ENCODE results near the gene MAEL. TPM values are rescaled to one million over a fixed set of nuclear protein-coding genes. Genes with fewer than 3 reads are reported as not detected.

Gene MAEL
- total RNA-seq, 1 experiment from 2014 or later: not detected

GRCh38 chr1:167013108-167013929 is 24.2 kb downstream of the MAEL start:
- Mint-ChIP-seq H3K9me3 (no peaks in the 10 kb centered on the region), H3K27ac (no peak overlapping the region), H3K36me3 (ENCODE audit: insufficient read depth in 1 of 3, low read depth in 3 of 3) (no peaks in the 10 kb centered on the region), H3K27me3 (ENCODE audit: low read depth) (no peaks in the 10 kb centered on the region; the same call in 1 of the 2 replicates), H3K4me3 (no peak overlapping the region), H3K4me1 (peaks cover 6 to 12% of the 10 kb centered on the region in 2 experiments; a peak in 3 of 4 replicates)
- no peak overlapping the region for H2BK15ac ChIP-seq (ENCODE audit: low read depth, low read length)
- H4K20me1 ChIP-seq (ENCODE audit: control insufficient read depth, insufficient read depth, insufficient read length): no peaks in the 10 kb centered on the region
- H3K27ac ChIP-seq (ENCODE audit: insufficient read length, low read depth, low read length): no peak overlapping the region
- no peak overlapping the region for H3K9ac ChIP-seq (ENCODE audit: extremely low read depth, insufficient read length, low read length)
- no peak overlapping the region for H4K8ac ChIP-seq (replicated peaks; ENCODE audit: insufficient read length, low read depth, low read length)
- no peak overlapping the region for H2AK5ac ChIP-seq (ENCODE audit: insufficient read length, low read length)
- H3T11ph ChIP-seq (ENCODE audit: low read length): no peak overlapping the region
- H3K27me3 ChIP-seq (ENCODE audit: insufficient read depth, low read length): no peaks in the 10 kb centered on the region
- no peak overlapping the region for H4K5ac ChIP-seq (ENCODE audit: insufficient read length, low read depth, low read length)
- H4K91ac ChIP-seq (ENCODE audit: insufficient read length, low read depth, low read length): no peak overlapping the region
- H2BK5ac ChIP-seq (ENCODE audit: insufficient read length, low read length): no peak overlapping the region
- TF ChIP-seq CTCF (conservative IDR thresholded peaks at IDR 0.05): no peak
- no peak overlapping the region for H3K14ac ChIP-seq (ENCODE audit: insufficient read depth, low read length)
- no peaks in the 10 kb centered on the region for H3K79me2 ChIP-seq (ENCODE audit: insufficient read depth, low read length)
- H3K4me1 ChIP-seq (ENCODE audit: insufficient read depth, low read length): no peaks in the 10 kb centered on the region
- H3K79me1 ChIP-seq (ENCODE audit: insufficient read depth, low read depth, low read length, poor library complexity, severe bottlenecking): no peaks in the 10 kb centered on the region
- H2AFZ ChIP-seq (ENCODE audit: low read length): no peak overlapping the region
- H3K56ac ChIP-seq (ENCODE audit: insufficient read length, low read depth, low read length): no peak overlapping the region
- H3K4me2 ChIP-seq (ENCODE audit: insufficient read depth, insufficient read length, low read length): no peak overlapping the region
- no peak overlapping the region for H2BK20ac ChIP-seq (ENCODE audit: low read depth, low read length, poor library complexity, severe bottlenecking)
- no CpG with 5 or more reads among the region's 8 CpGs for WGBS (ENCODE audit: extremely low coverage, insufficient read length, low lambda C conversion rate)
- H3K23me2 ChIP-seq (ENCODE audit: insufficient read length, low read depth, low read length, poor library complexity, severe bottlenecking): no peaks in the 10 kb centered on the region
- no peak overlapping the region for H2BK12ac ChIP-seq (ENCODE audit: insufficient read length, low read depth, low read length)
- H3K23ac ChIP-seq (ENCODE audit: insufficient read length, low read depth, low read length): no peak overlapping the region
- H3K4ac ChIP-seq (ENCODE audit: low read depth, low read length): no peak overlapping the region
- no peaks in the 10 kb centered on the region for H3K9me3 ChIP-seq (ENCODE audit: control insufficient read depth, low read depth, low read length)
- no peak for DNase-seq
- H2BK120ac ChIP-seq (ENCODE audit: low read depth, low read length, poor library complexity, severe bottlenecking): no peak overlapping the region
- H3K18ac ChIP-seq (ENCODE audit: insufficient read length, low read depth, low read length): no peak overlapping the region

Measured in H9 (cell line).